Liver (tissue), 3 donors: ENCODE data around the gene KPNA6.

Source experiments
- CTCF ChIP-seq: fragments of 150-350 bp; IDR thresholded peaks from 2 replicates; pipeline ENCODE4 v1.5.1; 2017; ENCODE audit warnings: improper control_type of control experiment, low read depth, low read length; ENCODE audit not compliant: missing input control
- EGR1 ChIP-seq, 2 donors: IDR thresholded peaks; 2 replicates each; pipeline ENCODE4 v1.6.1; 2016 to 2018; ENCODE audit warnings: antibody characterized with exemption in 2 of 2, low read depth in 2 of 2
- FOXA2 ChIP-seq: IDR thresholded peaks from 2 replicates; pipeline ENCODE4 v1.6.1; 2016; ENCODE audit warnings: antibody characterized with exemption
- GABPA ChIP-seq, 2 donors: IDR thresholded peaks in 1 of 2; conservative IDR thresholded peaks in 1 of 2; 2 replicates each; pipeline ENCODE4 v1.6.1; 2016; ENCODE audit warnings: antibody characterized with exemption in 2 of 2, mild to moderate bottlenecking in 1 of 2, moderate library complexity in 1 of 2
- MAX ChIP-seq: IDR thresholded peaks from 2 replicates; pipeline ENCODE4 v1.6.1; 2016; ENCODE audit warnings: antibody characterized with exemption
- SP1 ChIP-seq: IDR thresholded peaks from 2 replicates; pipeline ENCODE4 v1.6.1; 2018; ENCODE audit warnings: antibody characterized with exemption, mild to moderate bottlenecking
- YY1 ChIP-seq: IDR thresholded peaks from 2 replicates; pipeline ENCODE4 v1.6.1; 2016; ENCODE audit warnings: antibody characterized with exemption, mild to moderate bottlenecking
- ZBTB33 ChIP-seq: IDR thresholded peaks from 2 replicates; pipeline ENCODE4 v1.6.1; 2016; ENCODE audit warnings: antibody characterized with exemption
- donor health status: healthy.
- donor health status: healthy.

- TF ChIP-seq CTCF (peak; percentile 13), GABPA (IDR thresholded peaks at IDR 0.05 in 1 of 2, conservative IDR thresholded peaks at IDR 0.05 in 1 of 2) (no peak), EGR1 (IDR thresholded peaks at IDR 0.05; ENCODE audit: low read depth in 2 of 2) (peak; percentile 23 to 71), MAX (peak; percentile 82), FOXA2 (no peak), SP1 (peak; percentile 59), ZBTB33 (peak; percentile 64), YY1 (peak; percentile 97)
These were observed 35.1 kb upstream of the KPNA6 start, which contains the start of gene TMEM39B for GRCh38 chr1:32072622-32073298.
